CD4-positive, alpha-beta memory T cell (primary cell): Measurements from ENCODE around the gene ANKS3. TPM values are rescaled to one million over a fixed set of nuclear protein-coding genes. Genes with fewer than 3 reads are reported as not detected.

Source experiments
- CTCF ChIA-PET: fragments of 350-600 bp; sonication (Branson Sonifier 250); formaldehyde crosslinking; loops from one replicate; lab custom pipeline; 2021; ENCODE audit warnings: inconsistent platforms; ENCODE audit not compliant: partially characterized antibody; lab: Charles Lee
- POLR2A ChIA-PET: fragments of 350-600 bp; sonication (Branson Sonifier 250); formaldehyde crosslinking; loops from one replicate; lab custom pipeline; 2021; ENCODE audit not compliant: partially characterized antibody; lab: Charles Lee
- DNase-seq, 5 donors: peaks; one replicate each; pipeline versions ENCODE4 v3.0.0 to v3.0.0-alpha.2; 2020 to 2022; ENCODE audit warnings: mixed read lengths in 1 of 5
- H3K27ac ChIP-seq: one replicate; pipeline ENCODE4 v1.7.0; 2013; ENCODE audit warnings: low read depth, low read length
- H3K27me3 ChIP-seq: 2 replicates; pipeline ENCODE4 v1.7.0; 2013; ENCODE audit warnings: mild to moderate bottlenecking, low read length, moderate library complexity; ENCODE audit not compliant: insufficient read depth
- H3K36me3 ChIP-seq: 2 replicates; pipeline ENCODE4 v1.7.0; 2013; ENCODE audit warnings: mild to moderate bottlenecking, low read length, moderate library complexity; ENCODE audit not compliant: insufficient read depth
- H3K4me1 ChIP-seq: 2 replicates; pipeline ENCODE4 v1.7.0; 2013; ENCODE audit warnings: mild to moderate bottlenecking, low read length, moderate library complexity; ENCODE audit not compliant: insufficient read depth
- H3K4me3 ChIP-seq, 2 donors: one replicate each; pipeline ENCODE4 v1.7.0; 2013; ENCODE audit warnings: low read length in 2 of 2, mild to moderate bottlenecking in 1 of 2
- H3K9me3 ChIP-seq, 2 donors: one replicate each; pipeline ENCODE4 v1.7.0; 2013; ENCODE audit warnings: low read length in 2 of 2, control low read depth in 1 of 2; ENCODE audit not compliant: control insufficient read depth in 1 of 2
- H3K27ac Mint-ChIP-seq, 7 donors: one replicate each; pipeline ENCODE4 v1.8.0; 2020 to 2021; ENCODE audit warnings: mixed read lengths in 7 of 7, mild to moderate bottlenecking in 6 of 7, inconsistent platforms in 3 of 7, moderate library complexity in 3 of 7
- H3K27me3 Mint-ChIP-seq, 2 donors: one replicate each; pipeline ENCODE4 v1.8.0; 2020 to 2021; ENCODE audit warnings: mixed read lengths in 2 of 2
- H3K36me3 Mint-ChIP-seq, 2 donors: one replicate each; pipeline ENCODE4 v1.8.0; 2020 to 2021; ENCODE audit warnings: mixed read lengths in 2 of 2, inconsistent platforms in 1 of 2, mild to moderate bottlenecking in 1 of 2
- H3K4me1 Mint-ChIP-seq, 4 donors: one replicate each; pipeline ENCODE4 v1.8.0; 2020 to 2021; ENCODE audit warnings: mixed read lengths in 4 of 4, mild to moderate bottlenecking in 1 of 4
- H3K4me3 Mint-ChIP-seq, 8 donors: one replicate each; pipeline ENCODE4 v1.8.0; 2020 to 2021; ENCODE audit warnings: mixed read lengths in 8 of 8, mild to moderate bottlenecking in 7 of 8, moderate library complexity in 6 of 8, inconsistent platforms in 3 of 8
- H3K9me3 Mint-ChIP-seq, 8 donors: one replicate each; pipeline ENCODE4 v1.8.0; 2020 to 2021; ENCODE audit warnings: mixed read lengths in 8 of 8, mild to moderate bottlenecking in 5 of 8, inconsistent platforms in 3 of 8, moderate library complexity in 1 of 8
- intact Hi-C: fragments of 100-400 bp; cut with micrococcal nuclease; formaldehyde crosslinking; loops from one replicate; pipeline ENCODE4 v1.15.1; 2023
- polyA plus RNA-seq, 2 donors: library from polyadenylated mRNA; unstranded; fragments of 300-500 nt; fragmentation: Illumina TruSeq; gene quantifications; one replicate each; pipeline ENCODE4 v1.2.3, GENCODE V29; 2021
- total RNA-seq, 2 experiments: library from RNA; stranded (reverse); gene quantifications; one replicate each; pipeline ENCODE4 v1.2.3, GENCODE V29; 2021

The ANKS3 gene
- total and polyA plus RNA-seq, 4 experiments from 2014 or later: 0.91 to 33.9 (median 17.1) TPM

- Mint-ChIP-seq H3K27ac (peak overlapping the region in 3 of 7 donors; percentile 41 to 70 (median 42)), H3K9me3 (no peaks in the 10 kb centered on the region), H3K27me3 (no peaks in the 10 kb centered on the region), H3K4me1 (peaks cover 9 to 15% (median 11%) of the 10 kb centered on the region in 4 donors), H3K4me3 (no peak overlapping the region), H3K36me3 (peaks cover 4 to 26% of the 10 kb centered on the region in 2 donors)
- CTCF ChIA-PET: interaction anchor here (1.7 kb wide), 1 partner anchor 65 kb away, joined by 4 read pairs; no protein-coding TSS in a partner anchor
- Histone ChIP-seq H3K27ac (no peak overlapping the region), H3K36me3 (peaks cover 15% of the 10 kb centered on the region), H3K4me1 (peaks cover 8% of the 10 kb centered on the region), H3K4me3 (no peak overlapping the region), H3K27me3 (no peaks in the 10 kb centered on the region), H3K9me3 (no peaks in the 10 kb centered on the region)
- POLR2A ChIA-PET: no interaction called here
- DNase-seq: no peak
- intact Hi-C loops: no loop called here
These were observed 52.5 kb downstream of the ANKS3 start for GRCh38 chr16:4681471-4682083.

- ChIA-PET CTCF (no interaction called here), POLR2A (no interaction called here)
- intact Hi-C loops: no loop called here
- Mint-ChIP-seq H3K4me3 (no peak overlapping the region), H3K27ac (peak overlapping the region in 2 of 7 donors; percentile 24 to 29), H3K4me1 (peaks cover 15 to 22% (median 18%) of the 10 kb centered on the region in 4 donors), H3K9me3 (no peaks in the 10 kb centered on the region), H3K27me3 (no peaks in the 10 kb centered on the region), H3K36me3 (peaks cover 4 to 28% of the 10 kb centered on the region in 2 donors)
- Histone ChIP-seq H3K4me3 (no peak overlapping the region), H3K36me3 (peaks cover 15% of the 10 kb centered on the region), H3K4me1 (peaks cover 15% of the 10 kb centered on the region), H3K27ac (no peak overlapping the region), H3K27me3 (no peaks in the 10 kb centered on the region), H3K9me3 (no peaks in the 10 kb centered on the region)
- no peak for DNase-seq
These were observed 53.2 kb downstream of the ANKS3 start for GRCh38 chr16:4680673-4681470.

GRCh38 chr16:4679850-4680636, 54.0 kb downstream of the ANKS3 start:
- Mint-ChIP-seq H3K4me3 (peak overlapping the region in 2 of 8 donors; percentile 23 to 45), H3K27me3 (no peaks in the 10 kb centered on the region), H3K27ac (peak overlapping the region in 5 of 7 donors; percentile 35 to 91 (median 48)), H3K36me3 (peaks cover 4 to 24% of the 10 kb centered on the region in 2 donors), H3K4me1 (peaks cover 15 to 29% (median 23%) of the 10 kb centered on the region in 4 donors), H3K9me3 (no peaks in the 10 kb centered on the region)
- Histone ChIP-seq H3K27me3 (no peaks in the 10 kb centered on the region), H3K36me3 (peaks cover 15% of the 10 kb centered on the region), H3K27ac (no peak overlapping the region), H3K9me3 (no peaks in the 10 kb centered on the region), H3K4me3 (no peak overlapping the region), H3K4me1 (peaks cover 23% of the 10 kb centered on the region)
- no peak for DNase-seq
- ChIA-PET CTCF (no interaction called here), POLR2A (interaction anchor here (1.0 kb wide), 1 partner anchor 14 kb away, joined by 3 read pairs; no protein-coding TSS in a partner anchor)
- intact Hi-C loops: no loop called here

- H3K4me3 ChIP-seq: no peak overlapping the region
- no peak overlapping the region for H3K27ac ChIP-seq
- Mint-ChIP-seq H3K27ac (peak overlapping the region in 5 of 7 donors; percentile 7 to 64 (median 35)), H3K4me1 (peaks cover 15 to 29% (median 23%) of the 10 kb centered on the region in 4 donors), H3K9me3 (no peaks in the 10 kb centered on the region), H3K4me3 (no peak overlapping the region), H3K36me3 (peaks cover 4 to 21% of the 10 kb centered on the region in 2 donors), H3K27me3 (no peaks in the 10 kb centered on the region)
- POLR2A ChIA-PET: interaction anchor here (1.0 kb wide), 1 partner anchor 15 kb away, joined by 3 read pairs; no protein-coding TSS in a partner anchor
- H3K36me3 ChIP-seq: peaks cover 11% of the 10 kb centered on the region
- H3K27me3 ChIP-seq: no peaks in the 10 kb centered on the region
- intact Hi-C loops: no loop called here
- CTCF ChIA-PET: interaction anchor here (0.5 kb wide), 1 partner anchor 157 kb away, joined by 3 read pairs; no protein-coding TSS in a partner anchor
- peaks cover 23% of the 10 kb centered on the region for H3K4me1 ChIP-seq
- no peak for DNase-seq
- no peaks in the 10 kb centered on the region for H3K9me3 ChIP-seq
These were observed 54.8 kb downstream of the ANKS3 start for GRCh38 chr16:4679156-4679849.

GRCh38 chr16:4678596-4678995, 55.5 kb downstream of the ANKS3 start:
- Mint-ChIP-seq H3K36me3 (peaks cover 4 to 23% of the 10 kb centered on the region in 2 donors), H3K9me3 (no peaks in the 10 kb centered on the region), H3K4me3 (no peak overlapping the region), H3K4me1 (peaks cover 15 to 29% (median 23%) of the 10 kb centered on the region in 4 donors), H3K27me3 (no peaks in the 10 kb centered on the region), H3K27ac (peak overlapping the region; percentile 35 to 92 (median 78))
- Histone ChIP-seq H3K36me3 (peaks cover 7% of the 10 kb centered on the region), H3K4me1 (peaks cover 23% of the 10 kb centered on the region), H3K27ac (no peak overlapping the region), H3K27me3 (no peaks in the 10 kb centered on the region), H3K9me3 (no peaks in the 10 kb centered on the region), H3K4me3 (no peak overlapping the region)
- intact Hi-C loops: no loop called here
- ChIA-PET POLR2A (no interaction called here), CTCF (interaction anchor here (0.5 kb wide), 1 partner anchor 158 kb away, joined by 3 read pairs; no protein-coding TSS in a partner anchor)
- no peak for DNase-seq

GRCh38 chr16:4677994-4678393, 56.1 kb downstream of the ANKS3 start:
- no peaks in the 10 kb centered on the region for H3K9me3 Mint-ChIP-seq
- Histone ChIP-seq H3K4me1 (peaks cover 23% of the 10 kb centered on the region), H3K27me3 (no peaks in the 10 kb centered on the region), H3K27ac (no peak overlapping the region), H3K4me3 (no peak overlapping the region), H3K9me3 (no peaks in the 10 kb centered on the region), H3K36me3 (peaks cover under 1% of the 10 kb centered on the region)
- intact Hi-C loops: loop anchor here (2.0 kb wide), 1 partner anchor 15 kb away; the partner anchor contains the start of gene NUDT16L1
- H3K27me3 Mint-ChIP-seq: no peaks in the 10 kb centered on the region
- DNase-seq: no peak
- ChIA-PET CTCF (no interaction called here), POLR2A (interaction anchor here (1.5 to 3.1 kb wide), 2 partner anchors 13 to 15 kb away, joined by 4 to 33 read pairs; partner anchors contain the start of gene NUDT16L1)
- peak overlapping the region; percentile 35 to 92 (median 81) for H3K27ac Mint-ChIP-seq
- peaks cover 4 to 24% of the 10 kb centered on the region in 2 donors for H3K36me3 Mint-ChIP-seq
- H3K4me3 Mint-ChIP-seq: peak overlapping the region in 2 of 8 donors; percentile 7 to 40
- peaks cover 15 to 29% (median 23%) of the 10 kb centered on the region in 4 donors for H3K4me1 Mint-ChIP-seq
